GM12801 (cell line): ENCODE data around the gene LYZL1.

Experiments used
- CTCF ChIP-seq: IDR thresholded peaks from one replicate; pipeline ENCODE4 v1.5.1; 2011; ENCODE audit warnings: control low read depth; ENCODE audit not compliant: insufficient read length; ENCODE audit errors: extremely low read depth

The LYZL1 gene

GRCh38 chr10:29276251-29276850, 12.5 kb upstream of the LYZL1 start:
- TF ChIP-seq CTCF, result no peak

GRCh38 chr10:29277296-29277695, 11.6 kb upstream of the LYZL1 start:
- no peak for TF ChIP-seq CTCF

- no peak for TF ChIP-seq CTCF
Measured at GRCh38 chr10:29279779-29280487, 8.9 kb upstream of the LYZL1 start.

- TF ChIP-seq CTCF, result no peak
Measured at GRCh38 chr10:29280488-29280840, 8.4 kb upstream of the LYZL1 start.

GRCh38 chr10:29285624-29286051, 3.2 kb upstream of the LYZL1 start:
- no peak for TF ChIP-seq CTCF

GRCh38 chr10:29287635-29288034, 1.2 kb upstream of the LYZL1 start:
- no peak for TF ChIP-seq CTCF

GRCh38 chr10:29295813-29296212, 6.9 kb downstream of the LYZL1 start:
- no peak for TF ChIP-seq CTCF
